Measurements from ENCODE around the gene CALCOCO2.
"Not testable (repeated sequence)": the region's sequence is repeated elsewhere in the genome, so short reads cannot be mapped to it uniquely, and the experiment has no call there.

Gene CALCOCO2

GRCh38 chr17:48825446-48826381 lies 5.1 kb upstream of the CALCOCO2 start:
- DNase-seq (ENCODE audit: low spot score), result no peak

- DNase-seq (ENCODE audit: low spot score), result no peak
Measured at GRCh38 chr17:48831549-48831883, 681 bp downstream of the CALCOCO2 start.

GRCh38 chr17:48834973-48835372 lies 4.1 kb downstream of the CALCOCO2 start:
- DNase-seq (ENCODE audit: low spot score), result no peak

GRCh38 chr17:48835971-48836370 lies 5.1 kb downstream of the CALCOCO2 start:
- no peak for DNase-seq (ENCODE audit: low spot score)

- DNase-seq (ENCODE audit: low spot score), result not testable (repeated sequence)
Measured at GRCh38 chr17:48837458-48837857, 6.6 kb downstream of the CALCOCO2 start.

- no peak for DNase-seq (ENCODE audit: low spot score)
Measured at GRCh38 chr17:48840441-48840840, 9.6 kb downstream of the CALCOCO2 start.

GRCh38 chr17:48841395-48841831 lies 10.6 kb downstream of the CALCOCO2 start:
- peak; percentile 49 for DNase-seq (ENCODE audit: low spot score)

- DNase-seq (ENCODE audit: low spot score), result no peak
Measured at GRCh38 chr17:48842746-48843145, 11.9 kb downstream of the CALCOCO2 start.

GRCh38 chr17:48843187-48843900 lies 12.5 kb downstream of the CALCOCO2 start:
- DNase-seq (ENCODE audit: low spot score), result no peak

GRCh38 chr17:48850792-48851323 lies 20.0 kb downstream of the CALCOCO2 start:
- DNase-seq (ENCODE audit: low spot score), result no peak

- no peak for DNase-seq (ENCODE audit: low spot score)
Measured at GRCh38 chr17:48854774-48855476, 24.1 kb downstream of the CALCOCO2 start.

GRCh38 chr17:48856122-48856821 lies 25.4 kb downstream of the CALCOCO2 start:
- no peak for DNase-seq (ENCODE audit: low spot score)

GRCh38 chr17:48860034-48860433 lies 29.2 kb downstream of the CALCOCO2 start:
- DNase-seq (ENCODE audit: low spot score), result no peak

GRCh38 chr17:48860456-48860855 lies 29.6 kb downstream of the CALCOCO2 start:
- DNase-seq (ENCODE audit: low spot score), result no peak

GRCh38 chr17:48868916-48869500 lies 38.2 kb downstream of the CALCOCO2 start:
- no peak for DNase-seq (ENCODE audit: low spot score)

- DNase-seq (ENCODE audit: low spot score), result no peak
Measured at GRCh38 chr17:48869821-48870318, 39.0 kb downstream of the CALCOCO2 start.

GRCh38 chr17:48871035-48871550 lies 40.3 kb downstream of the CALCOCO2 start:
- no peak for DNase-seq (ENCODE audit: low spot score)

GRCh38 chr17:48871551-48872351 lies 40.9 kb downstream of the CALCOCO2 start:
- DNase-seq (ENCODE audit: low spot score), result no peak

- DNase-seq (ENCODE audit: low spot score), result not testable (repeated sequence)
Measured at GRCh38 chr17:48872409-48872808, 41.6 kb downstream of the CALCOCO2 start.

GRCh38 chr17:48873209-48873608 lies 42.4 kb downstream of the CALCOCO2 start:
- no peak for DNase-seq (ENCODE audit: low spot score)
